H9 (cell line): ENCODE data around the gene FBLN2. TPM values are rescaled to one million over a fixed set of nuclear protein-coding genes. Genes with fewer than 3 reads are reported as not detected.

Experiments
- DNase-seq: peaks from one replicate; pipeline ENCODE4 v3.0.0-alpha.2; 2017
- H2AFZ ChIP-seq: one replicate; pipeline ENCODE4 v1.6.1; 2013; ENCODE audit warnings: mild to moderate bottlenecking, low read length, control low read depth, moderate library complexity
- H2AK5ac ChIP-seq: 2 replicates; pipeline ENCODE4 v1.6.1; 2013; ENCODE audit warnings: low read length, control low read depth, mixed read lengths; ENCODE audit not compliant: insufficient read length
- H2BK120ac ChIP-seq: one replicate; pipeline ENCODE4 v1.6.1; 2013; ENCODE audit warnings: low read depth, mild to moderate bottlenecking, low read length, control low read depth, inconsistent platforms; ENCODE audit not compliant: poor library complexity, severe bottlenecking
- H2BK12ac ChIP-seq: 2 replicates; pipeline ENCODE4 v1.6.1; 2013; ENCODE audit warnings: low read length, control low read depth, mixed read lengths, low read depth; ENCODE audit not compliant: insufficient read length
- H2BK15ac ChIP-seq: 2 replicates; pipeline ENCODE4 v1.6.1; 2013; ENCODE audit warnings: low read depth, low read length, control low read depth
- H2BK20ac ChIP-seq: one replicate; pipeline ENCODE4 v1.6.1; 2013; ENCODE audit warnings: low read depth, mild to moderate bottlenecking, low read length, control low read depth, inconsistent platforms; ENCODE audit not compliant: poor library complexity, severe bottlenecking
- H2BK5ac ChIP-seq: 2 replicates; pipeline ENCODE4 v1.6.1; 2013; ENCODE audit warnings: low read length, control low read depth, mixed read lengths; ENCODE audit not compliant: insufficient read length
- H3K14ac ChIP-seq: 2 replicates; pipeline ENCODE4 v1.6.1; 2013; ENCODE audit warnings: low read length, control low read depth; ENCODE audit not compliant: insufficient read depth
- H3K18ac ChIP-seq: 2 replicates; pipeline ENCODE4 v1.6.1; 2013; ENCODE audit warnings: low read depth, mild to moderate bottlenecking, mixed read lengths, low read length, control low read depth; ENCODE audit not compliant: insufficient read length
- H3K23ac ChIP-seq: 2 replicates; pipeline ENCODE4 v1.6.1; 2013; ENCODE audit warnings: low read length, control low read depth, mixed read lengths, low read depth; ENCODE audit not compliant: insufficient read length
- H3K23me2 ChIP-seq: 2 replicates; pipeline ENCODE4 v1.6.1; 2013; ENCODE audit warnings: low read depth, mild to moderate bottlenecking, mixed read lengths, low read length, control low read depth; ENCODE audit not compliant: insufficient read length, poor library complexity, severe bottlenecking
- H3K27ac ChIP-seq: 2 replicates; pipeline ENCODE4 v1.5.1; 2013; ENCODE audit warnings: low read length, control low read depth, mixed read lengths, low read depth; ENCODE audit not compliant: insufficient read length
- H3K27me3 ChIP-seq: 2 replicates; pipeline ENCODE4 v1.6.1; 2013; ENCODE audit warnings: low read length, control low read depth, inconsistent platforms; ENCODE audit not compliant: insufficient read depth
- H3K4ac ChIP-seq: 2 replicates; pipeline ENCODE4 v1.6.1; 2013; ENCODE audit warnings: low read depth, mild to moderate bottlenecking, control low read depth, inconsistent platforms, low read length, moderate library complexity
- H3K4me1 ChIP-seq: 2 replicates; pipeline ENCODE4 v1.6.1; 2013; ENCODE audit warnings: low read length, control low read depth, inconsistent platforms; ENCODE audit not compliant: insufficient read depth
- H3K4me2 ChIP-seq: 2 replicates; pipeline ENCODE4 v1.6.1; 2013; ENCODE audit warnings: low read length, control low read depth, mixed read lengths; ENCODE audit not compliant: insufficient read length, insufficient read depth
- H3K56ac ChIP-seq: 2 replicates; pipeline ENCODE4 v1.6.1; 2013; ENCODE audit warnings: low read depth, mild to moderate bottlenecking, mixed read lengths, low read length, control low read depth; ENCODE audit not compliant: insufficient read length
- H3K79me1 ChIP-seq: 2 replicates; pipeline ENCODE4 v1.6.1; 2013; ENCODE audit warnings: low read depth, mild to moderate bottlenecking, moderate library complexity, low read length, control low read depth, inconsistent platforms; ENCODE audit not compliant: insufficient read depth, poor library complexity, severe bottlenecking
- H3K79me2 ChIP-seq: 2 replicates; pipeline ENCODE4 v1.6.1; 2013; ENCODE audit warnings: low read length, control low read depth, inconsistent platforms; ENCODE audit not compliant: insufficient read depth
- H3K9ac ChIP-seq: 2 replicates; pipeline ENCODE4 v1.6.1; 2013; ENCODE audit warnings: low read length, control low read depth, mixed read lengths; ENCODE audit not compliant: insufficient read length; ENCODE audit errors: extremely low read depth
- H3K9me3 ChIP-seq: one replicate; pipeline ENCODE4 v1.6.1; 2013; ENCODE audit warnings: low read depth, low read length, inconsistent platforms; ENCODE audit not compliant: control insufficient read depth
- H3T11ph ChIP-seq: one replicate; pipeline ENCODE4 v1.6.1; 2013; ENCODE audit warnings: mild to moderate bottlenecking, low read length, control low read depth, inconsistent platforms
- H4K20me1 ChIP-seq: one replicate; pipeline ENCODE4 v1.6.1; 2013; ENCODE audit not compliant: control insufficient read depth, insufficient read length, insufficient read depth
- H4K5ac ChIP-seq: 2 replicates; pipeline ENCODE4 v1.6.1; 2013; ENCODE audit warnings: low read depth, mild to moderate bottlenecking, mixed read lengths, low read length, control low read depth; ENCODE audit not compliant: insufficient read length
- H4K8ac ChIP-seq: replicated peaks from 2 replicates; pipeline ENCODE4 v1.6.1; 2013; ENCODE audit warnings: low read length, control low read depth, mixed read lengths, low read depth; ENCODE audit not compliant: insufficient read length
- H4K91ac ChIP-seq: 2 replicates; pipeline ENCODE4 v1.6.1; 2013; ENCODE audit warnings: low read depth, mild to moderate bottlenecking, moderate library complexity, mixed read lengths, low read length, control low read depth; ENCODE audit not compliant: insufficient read length
- H3K27ac Mint-ChIP-seq, 3 experiments: 2 replicates in 2 of 3; 3 replicates in 1 of 3; pipeline ENCODE4 v1.8.0; 2020 to 2021; ENCODE audit warnings: mixed read lengths in 3 of 3, mild to moderate bottlenecking in 1 of 3, moderate library complexity in 1 of 3
- H3K27me3 Mint-ChIP-seq: 2 replicates; pipeline ENCODE4 v1.8.0; 2021; ENCODE audit warnings: low read depth, mild to moderate bottlenecking, moderate library complexity, mixed read lengths
- H3K36me3 Mint-ChIP-seq, 3 experiments: 2 replicates in 2 of 3; 3 replicates in 1 of 3; pipeline ENCODE4 v1.8.0; 2020 to 2021; ENCODE audit warnings: low read depth in 3 of 3, mixed read lengths in 3 of 3; ENCODE audit not compliant: insufficient read depth in 1 of 3
- H3K4me1 Mint-ChIP-seq, 2 experiments: 2 replicates each; pipeline ENCODE4 v1.8.0; 2020; ENCODE audit warnings: mixed read lengths in 2 of 2
- H3K4me3 Mint-ChIP-seq, 2 experiments: 2 replicates in 1 of 2; 3 replicates in 1 of 2; pipeline ENCODE4 v1.8.0; 2020 to 2021; ENCODE audit warnings: mild to moderate bottlenecking in 2 of 2, mixed read lengths in 2 of 2, moderate library complexity in 1 of 2
- H3K9me3 Mint-ChIP-seq, 2 experiments: 2 replicates in 1 of 2; 3 replicates in 1 of 2; pipeline ENCODE4 v1.8.0; 2020; ENCODE audit warnings: mild to moderate bottlenecking in 2 of 2, mixed read lengths in 2 of 2, moderate library complexity in 1 of 2
- CTCF ChIP-seq: fragments of 200-600 bp; sonication (generic); conservative IDR thresholded peaks from 3 replicates; pipeline ENCODE4 v1.8.0; 2021; ENCODE audit warnings: antibody characterized with exemption, mild to moderate bottlenecking
- WGBS: extraction: QIAGEN DNeasy Blood & Tissue Kit; methylation state at CpG from one replicate; pipeline ENCODE4 v1.1.7; 2013; ENCODE audit warnings: missing lambda C conversion rate, low lambda C conversion rate, mixed read lengths; ENCODE audit not compliant: insufficient read length; ENCODE audit errors: extremely low coverage; 5-methylcytosine and 5-hydroxymethylcytosine counted together
- total RNA-seq: library from RNA; stranded (reverse); gene quantifications from 2 replicates; pipeline ENCODE4 v1.2.1, GENCODE V29; 2021

FBLN2 gene
- total RNA-seq, 1 experiment from 2014 or later: 11.8 TPM

- no peak overlapping the region for H4K91ac ChIP-seq
- WGBS: no CpG with 5 or more reads among the region's 9 CpGs
Measured at GRCh38 chr3:13626915-13627460, 78.1 kb downstream of the FBLN2 start.

More at GRCh38 chr3:13626915-13627460, 78.1 kb downstream of the FBLN2 start:
- no peaks in the 10 kb centered on the region for H3K27me3 ChIP-seq
- no peak overlapping the region for H2AFZ ChIP-seq
- H2BK120ac ChIP-seq: no peak overlapping the region
- H3K4me1 Mint-ChIP-seq: no peaks in the 10 kb centered on the region
- no peaks in the 10 kb centered on the region for H3K79me1 ChIP-seq
- H3K9me3 Mint-ChIP-seq: no peaks in the 10 kb centered on the region
- no peak overlapping the region for H3K27ac ChIP-seq
- no peaks in the 10 kb centered on the region for H3K79me2 ChIP-seq
- TF ChIP-seq CTCF: no peak
- no peaks in the 10 kb centered on the region for H4K20me1 ChIP-seq
- no peak overlapping the region for H3K18ac ChIP-seq
- H3K27ac Mint-ChIP-seq: peak overlapping the region in 1 of 3 experiments; percentile 28; a peak in 1 of 7 replicates
- no peaks in the 10 kb centered on the region for H3K9me3 ChIP-seq
- H4K5ac ChIP-seq: no peak overlapping the region
- H2AK5ac ChIP-seq: no peak overlapping the region
- no peak overlapping the region for H3T11ph ChIP-seq
- H3K4me1 ChIP-seq: no peaks in the 10 kb centered on the region
- no peaks in the 10 kb centered on the region for H3K23me2 ChIP-seq
- no peak overlapping the region for H2BK15ac ChIP-seq
- H4K8ac ChIP-seq: no peak overlapping the region
- no peak overlapping the region for H3K23ac ChIP-seq
- no peak overlapping the region for H3K4me2 ChIP-seq
- H2BK5ac ChIP-seq: no peak overlapping the region
- no peak overlapping the region for H3K56ac ChIP-seq
- no peak overlapping the region for H3K14ac ChIP-seq
- H3K27me3 Mint-ChIP-seq: no peaks in the 10 kb centered on the region; the same call in 1 of the 2 replicates
- no peak overlapping the region for H3K4me3 Mint-ChIP-seq
- H3K4ac ChIP-seq: no peak overlapping the region
- H3K9ac ChIP-seq: no peak overlapping the region
- H3K36me3 Mint-ChIP-seq: peaks cover 0 to 2% (median 0%) of the 10 kb centered on the region in 3 experiments; a peak in 2 of 7 replicates
- DNase-seq: no peak
- no peak overlapping the region for H2BK20ac ChIP-seq
- H2BK12ac ChIP-seq: no peak overlapping the region
